Endothelial cell of umbilical vein (primary cell): ENCODE data around the gene IGLON5. TPM values are rescaled to one million over a fixed set of nuclear protein-coding genes. Genes with fewer than 3 reads are reported as not detected.

ENCODE experiments used
- BruUV-seq: library from RNA; stranded (reverse); fragments of 400-500 nt; replicated peaks from 2 replicates; lab custom pipeline; 2021; lab: Mats Ljungman, UMichigan
- CTCF ChIA-PET: fragments of 300-600, 350-600 bp; sonication (Branson Sonifier 250); formaldehyde crosslinking; loops from one replicate; lab custom pipeline; 2021; ENCODE audit warnings: antibody characterized with exemption, inconsistent platforms; lab: Charles Lee
- POLR2A ChIA-PET: fragments of 300-600, 350-600 bp; sonication (Branson Sonifier 250); formaldehyde crosslinking; loops from one replicate; lab custom pipeline; 2021; ENCODE audit warnings: antibody characterized with exemption, inconsistent platforms; lab: Charles Lee
- DNase-seq: peaks from one replicate; pipeline ENCODE4 v3.0.0-alpha.2; 2011; ENCODE audit warnings: low read depth, low spot score
- FAIRE-seq: peaks from 2 replicates; lab custom pipeline; 2011; peaks lifted over from hg19 to GRCh38; lab: Jason Lieb, UNC
- H2AFZ ChIP-seq: 2 replicates; pipeline ENCODE4 v1.6.0; 2012; ENCODE audit warnings: low read depth, low read length, control low read depth, inconsistent platforms
- H3K27ac ChIP-seq: 2 replicates; pipeline ENCODE4 v1.5.1; 2011; ENCODE audit warnings: low read depth, mild to moderate bottlenecking, control low read depth, low read length, moderate library complexity; ENCODE audit not compliant: insufficient read depth
- H3K27me3 ChIP-seq, 2 experiments: 2 replicates each; pipeline versions ENCODE4 v1.6.0 to v1.6.1; 2011; ENCODE audit warnings: low read length in 2 of 2, mixed read lengths in 1 of 2; ENCODE audit not compliant: control insufficient read depth in 2 of 2, insufficient read depth in 2 of 2
- H3K36me3 ChIP-seq, 2 experiments: 2 replicates in 1 of 2; 3 replicates in 1 of 2; pipeline ENCODE4 v1.5.1; 2011; ENCODE audit warnings: low read length in 2 of 2, mild to moderate bottlenecking in 1 of 2, moderate library complexity in 1 of 2; ENCODE audit not compliant: control insufficient read depth in 2 of 2, insufficient read depth in 2 of 2; ENCODE audit errors: extremely low read depth in 1 of 2
- H3K4me1 ChIP-seq: 3 replicates; pipeline ENCODE4 v1.5.1; 2011; ENCODE audit warnings: mild to moderate bottlenecking, low read length; ENCODE audit not compliant: control insufficient read depth, insufficient read depth; ENCODE audit errors: extremely low read depth
- H3K4me2 ChIP-seq: 2 replicates; pipeline ENCODE4 v1.6.1; 2011; ENCODE audit warnings: low read length, control low read depth, mixed read lengths; ENCODE audit not compliant: insufficient read depth
- H3K4me3 ChIP-seq, 3 experiments: fragments of 200-600 bp in 1 of 3; sonication (generic), shearing (Covaris generic) in 1 of 3; replicated peaks in 1 of 3; 2 replicates each; pipeline ENCODE4 v1.5.1; 2011 to 2016; ENCODE audit warnings: control low read depth in 3 of 3, low read length in 3 of 3, mild to moderate bottlenecking in 2 of 3, inconsistent platforms in 1 of 3, low read depth in 1 of 3, moderate library complexity in 1 of 3; ENCODE audit not compliant: insufficient read depth in 1 of 3
- H3K79me2 ChIP-seq: 2 replicates; pipeline ENCODE4 v1.6.0; 2012; ENCODE audit warnings: low read length, inconsistent platforms; ENCODE audit not compliant: control insufficient read depth, insufficient read depth
- H3K9ac ChIP-seq: replicated peaks from 2 replicates; pipeline ENCODE3; 2011; ENCODE audit warnings: low read length, control low read depth; ENCODE audit not compliant: insufficient read depth; ENCODE audit errors: extremely low read depth
- H3K9me1 ChIP-seq: replicated peaks from 3 replicates; pipeline ENCODE4 v1.6.0; 2011; ENCODE audit warnings: mild to moderate bottlenecking, low read length; ENCODE audit not compliant: control insufficient read depth, insufficient read depth; ENCODE audit errors: extremely low read depth
- H3K9me3 ChIP-seq: replicated peaks from 2 replicates; pipeline ENCODE4 v1.5.1; 2012; ENCODE audit warnings: low read length, inconsistent platforms; ENCODE audit not compliant: control insufficient read depth, insufficient read depth
- H4K20me1 ChIP-seq: replicated peaks from 2 replicates; pipeline ENCODE3; 2011; ENCODE audit warnings: mild to moderate bottlenecking, low read length; ENCODE audit not compliant: control insufficient read depth, insufficient read depth; ENCODE audit errors: extremely low read depth
- EZH2 ChIP-seq: IDR thresholded peaks from 2 replicates; pipeline ENCODE4 v1.6.1; 2012; ENCODE audit warnings: borderline replicate concordance, low read depth, mild to moderate bottlenecking, moderate library complexity, low read length, inconsistent platforms; ENCODE audit not compliant: severe bottlenecking
- FOS ChIP-seq: IDR thresholded peaks from 2 replicates; pipeline ENCODE4 v1.6.1; 2011; ENCODE audit warnings: mild to moderate bottlenecking, low read length, moderate library complexity, borderline replicate concordance; ENCODE audit not compliant: insufficient read depth
- GATA2 ChIP-seq: IDR thresholded peaks from 2 replicates; pipeline ENCODE4 v1.7.0; 2011; ENCODE audit warnings: low read depth, mild to moderate bottlenecking, moderate library complexity, mixed read lengths, low read length; ENCODE audit not compliant: insufficient read length, insufficient read depth
- JUN ChIP-seq: IDR thresholded peaks from 2 replicates; pipeline ENCODE4 v1.6.1; 2011; ENCODE audit warnings: borderline replicate concordance, low read depth; ENCODE audit not compliant: insufficient read length, insufficient read depth
- MYC ChIP-seq: IDR thresholded peaks from one replicate; pipeline ENCODE4 v1.6.1; 2011; ENCODE audit warnings: mild to moderate bottlenecking, low read depth, low read length
- POLR2A ChIP-seq: IDR thresholded peaks from 2 replicates; pipeline ENCODE4 v1.6.1; 2012; ENCODE audit warnings: low read depth, mild to moderate bottlenecking, control low read depth, low read length
- POLR2AphosphoS5 ChIP-seq: IDR thresholded peaks from 2 replicates; pipeline ENCODE4 v1.6.1; 2012; ENCODE audit warnings: low read depth, mild to moderate bottlenecking, control low read depth, low read length, moderate library complexity; ENCODE audit not compliant: insufficient read depth
- dilution Hi-C: fragments of 300-500 bp; cut with MboI; formaldehyde crosslinking; loops from one replicate; pipeline ENCODE4 v1.15.0; 2019; ENCODE audit warnings: low sequenced_read_pairs; ENCODE audit not compliant: extremely low pct_ligation_motif_present
- intact Hi-C: fragments of 100-400 bp; cut with micrococcal nuclease; formaldehyde crosslinking; loops from one replicate; pipeline ENCODE4 v1.10.0; 2022
- polyA plus RNA-seq, 4 experiments: library from polyadenylated mRNA; depleted of rRNA in 3 of 4; stranded (reverse) in 3 of 4; unstranded in 1 of 4; fragments of >200 nt; gene quantifications; 2 replicates each; pipeline versions ENCODE4 v1.2.1 to v1.2.3, GENCODE V29; 2011 to 2012; ENCODE audit warnings: missing spikeins in 1 of 4
- total RNA-seq: library from RNA; stranded (reverse); gene quantifications from 2 replicates; pipeline ENCODE4 v1.2.3, GENCODE V29; 2021
- TF ChIP-seq, protein P1 (sequence below): IDR thresholded peaks from 2 replicates; pipeline ENCODE4 v1.6.1; 2011; ENCODE audit not compliant: insufficient read depth, insufficient read length
- TF ChIP-seq, protein P2 (sequence below), 2 donors: IDR thresholded peaks; 1 replicate in 1 of 2; 2 replicates in 1 of 2; pipeline ENCODE4 v1.5.1; 2011; ENCODE audit warnings: low read length in 2 of 2, mild to moderate bottlenecking in 2 of 2, moderate library complexity in 2 of 2, control low read depth in 1 of 2, inconsistent platforms in 1 of 2, low read depth in 1 of 2; ENCODE audit not compliant: insufficient read depth in 1 of 2; ENCODE audit errors: extremely low read depth in 1 of 2

IGLON5 gene
- total and polyA plus RNA-seq, 2 donors (not counting 3 experiments of a cell fraction or from before 2014, with no cell fraction given) = not detected

DNA sequence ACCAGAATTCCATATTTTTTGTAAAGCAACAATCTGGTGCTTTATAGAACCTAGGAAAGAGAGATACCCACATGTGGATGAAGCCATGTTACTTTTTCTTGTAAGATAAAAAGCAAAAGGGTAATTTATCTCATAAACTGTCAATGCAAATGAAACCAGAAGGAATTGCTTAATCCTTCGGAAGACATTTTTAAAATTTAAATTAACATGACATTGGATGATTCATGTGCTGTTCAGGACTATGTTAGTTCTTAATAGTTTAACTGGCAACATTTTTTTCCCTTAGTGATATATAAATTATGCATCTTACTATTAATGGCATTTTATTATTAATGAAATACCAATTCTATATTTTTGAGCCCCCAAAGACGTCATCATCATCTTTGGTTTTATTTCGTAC, 25.8 kb upstream of the IGLON5 start:
- TF ChIP-seq JUN = no peak
- TF ChIP-seq EZH2 = no peak
- no peak for TF ChIP-seq MYC
- no peak for TF ChIP-seq POLR2AphosphoS5
- TF ChIP-seq POLR2A = no peak
- TF ChIP-seq, protein P1, sequence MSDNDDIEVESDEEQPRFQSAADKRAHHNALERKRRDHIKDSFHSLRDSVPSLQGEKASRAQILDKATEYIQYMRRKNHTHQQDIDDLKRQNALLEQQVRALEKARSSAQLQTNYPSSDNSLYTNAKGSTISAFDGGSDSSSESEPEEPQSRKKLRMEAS = no peak
- TF ChIP-seq GATA2 = no peak
- TF ChIP-seq FOS = no peak
- TF ChIP-seq, protein P2, sequence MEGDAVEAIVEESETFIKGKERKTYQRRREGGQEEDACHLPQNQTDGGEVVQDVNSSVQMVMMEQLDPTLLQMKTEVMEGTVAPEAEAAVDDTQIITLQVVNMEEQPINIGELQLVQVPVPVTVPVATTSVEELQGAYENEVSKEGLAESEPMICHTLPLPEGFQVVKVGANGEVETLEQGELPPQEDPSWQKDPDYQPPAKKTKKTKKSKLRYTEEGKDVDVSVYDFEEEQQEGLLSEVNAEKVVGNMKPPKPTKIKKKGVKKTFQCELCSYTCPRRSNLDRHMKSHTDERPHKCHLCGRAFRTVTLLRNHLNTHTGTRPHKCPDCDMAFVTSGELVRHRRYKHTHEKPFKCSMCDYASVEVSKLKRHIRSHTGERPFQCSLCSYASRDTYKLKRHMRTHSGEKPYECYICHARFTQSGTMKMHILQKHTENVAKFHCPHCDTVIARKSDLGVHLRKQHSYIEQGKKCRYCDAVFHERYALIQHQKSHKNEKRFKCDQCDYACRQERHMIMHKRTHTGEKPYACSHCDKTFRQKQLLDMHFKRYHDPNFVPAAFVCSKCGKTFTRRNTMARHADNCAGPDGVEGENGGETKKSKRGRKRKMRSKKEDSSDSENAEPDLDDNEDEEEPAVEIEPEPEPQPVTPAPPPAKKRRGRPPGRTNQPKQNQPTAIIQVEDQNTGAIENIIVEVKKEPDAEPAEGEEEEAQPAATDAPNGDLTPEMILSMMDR (IDR thresholded peaks at IDR 0.05; ENCODE audit: extremely low read depth in 1 of 2, insufficient read depth in 1 of 2, low read depth in 1 of 2, low read length in 2 of 2) = no peak
- H2AFZ ChIP-seq = no peak overlapping the region
- POLR2A ChIA-PET = no interaction called here
- H3K4me1 ChIP-seq = no peaks in the 10 kb centered on the region
- CTCF ChIA-PET = no interaction called here
- no peaks in the 10 kb centered on the region for H3K9me1 ChIP-seq
- no peaks in the 10 kb centered on the region for H3K79me2 ChIP-seq
- DNase-seq (no peak), FAIRE-seq (no peak)
- no peak overlapping the region for H3K4me3 ChIP-seq
- intact Hi-C loops = no loop called here
- H3K9me3 ChIP-seq = no peaks in the 10 kb centered on the region
- H3K36me3 ChIP-seq = no peaks in the 10 kb centered on the region
- BruUV-seq = no TSS peak
- H3K4me2 ChIP-seq = no peak overlapping the region
- H3K9ac ChIP-seq = no peak overlapping the region
- dilution Hi-C loops = no loop called here
- no peak overlapping the region for H3K27ac ChIP-seq
- no peaks in the 10 kb centered on the region for H3K27me3 ChIP-seq
- H4K20me1 ChIP-seq = no peaks in the 10 kb centered on the region
